GOT3 (cell line): ENCODE data around the gene A2M.

Experiments
- DNase-seq: peaks from one replicate; lab custom pipeline; 2025; ENCODE audit warnings: mixed read lengths; lab: John Stamatoyannopoulos, UW

A2M gene

DNA sequence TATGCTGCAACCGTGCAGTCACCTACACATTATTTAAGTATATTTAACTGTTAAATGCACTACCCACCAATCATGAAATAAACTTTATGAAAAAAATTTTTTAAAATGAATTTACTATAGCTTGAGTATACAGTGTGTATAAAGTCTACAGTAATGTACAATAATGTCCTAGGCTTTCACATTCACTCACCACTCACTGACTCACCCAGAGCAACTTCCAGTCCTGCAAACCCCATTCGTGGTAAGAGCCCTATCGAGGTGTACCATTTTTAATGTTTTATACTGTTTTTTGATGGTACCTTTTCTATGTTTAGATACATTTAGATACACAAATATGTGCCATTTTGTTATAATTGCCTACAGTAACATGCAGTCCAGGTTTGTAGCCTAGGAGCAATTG lies 78.3 kb downstream of the A2M start:
- DNase-seq: no peak

DNA sequence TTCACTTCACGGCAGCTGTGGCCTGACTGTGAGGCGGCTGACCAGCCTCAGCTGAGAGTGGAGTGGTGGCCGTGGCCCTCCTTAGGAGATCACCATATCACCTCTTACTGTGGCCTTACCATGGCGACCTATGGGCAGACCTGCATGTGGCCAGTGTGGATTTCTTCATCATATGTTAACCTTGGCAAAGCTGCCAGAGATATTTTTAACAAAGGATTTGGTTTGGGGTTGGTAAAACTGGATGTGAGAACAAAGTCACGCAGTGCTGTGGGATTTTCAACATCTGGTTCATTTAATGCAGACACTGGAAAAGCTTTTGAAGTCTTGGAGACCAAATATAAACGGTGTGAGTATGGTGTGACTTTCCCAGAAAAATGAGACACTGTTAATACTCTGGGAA lies 79.5 kb downstream of the A2M start:
- no peak for DNase-seq

GRCh38 chr12:9034095-9034494 lies 81.6 kb downstream of the A2M start:
- no peak for DNase-seq

- DNase-seq: no peak
Measured at GRCh38 chr12:9033265-9033887, 82.3 kb downstream of the A2M start.

DNA sequence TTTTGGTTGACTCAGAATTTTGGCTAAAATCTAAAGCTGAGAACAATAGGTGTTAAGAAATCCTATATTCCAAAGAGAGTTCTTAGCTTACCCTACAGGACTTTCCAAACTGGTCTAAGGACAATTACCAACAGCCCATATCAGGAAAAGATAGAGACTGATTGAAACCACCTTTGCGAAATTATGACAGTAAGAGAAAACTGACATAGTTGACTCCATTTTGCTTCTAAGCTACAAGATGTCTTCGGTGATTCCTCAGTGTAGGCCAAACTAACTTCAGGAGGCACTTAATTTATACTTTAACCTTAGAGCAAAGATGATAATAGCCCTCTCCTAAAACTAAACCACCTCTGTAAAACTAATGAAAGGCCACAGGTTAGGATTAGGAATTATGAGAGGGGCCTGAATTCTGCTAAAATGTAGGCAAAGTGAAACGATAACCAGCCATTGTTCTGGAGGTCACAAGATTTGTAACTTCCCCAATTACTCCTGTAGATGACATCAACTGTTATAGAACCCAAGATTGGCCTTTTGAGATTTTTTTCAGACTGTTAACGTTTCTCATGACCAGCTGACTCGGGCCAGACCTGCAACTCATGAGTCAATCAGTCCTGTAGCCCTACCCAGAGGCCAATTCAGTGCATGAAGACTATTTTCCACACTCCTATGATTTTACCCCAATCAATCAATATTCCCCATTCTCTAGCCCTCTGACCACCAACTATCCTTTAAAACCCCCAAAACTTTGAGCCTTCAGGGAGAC lies 83.3 kb downstream of the A2M start:
- no peak for DNase-seq

- DNase-seq: no peak
Measured at GRCh38 chr12:9030776-9031175, 84.9 kb downstream of the A2M start.

GRCh38 chr12:9027161-9028059 lies 88.3 kb downstream of the A2M start:
- no peak for DNase-seq

- DNase-seq: no peak
Measured at GRCh38 chr12:9024512-9024911, 91.2 kb downstream of the A2M start.

DNA sequence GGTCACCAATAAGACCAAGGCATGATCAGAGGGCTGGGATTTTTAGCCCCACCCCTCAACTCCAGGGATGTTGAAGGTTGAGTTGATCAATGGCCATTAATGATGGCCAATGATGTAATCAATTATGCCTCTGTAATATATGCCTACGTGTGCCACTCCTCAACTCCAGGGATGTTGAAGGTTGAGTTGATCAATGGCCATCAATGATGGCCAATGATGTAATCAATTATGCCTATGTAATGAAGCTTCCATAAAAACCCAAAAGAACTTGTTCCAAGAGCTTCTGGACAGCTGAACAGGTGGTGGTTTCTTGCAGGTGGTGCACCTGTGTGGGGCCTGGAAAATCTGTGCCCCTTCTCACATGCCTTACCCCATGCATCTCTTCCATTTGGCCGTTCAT lies 93.1 kb downstream of the A2M start:
- no peak for DNase-seq
